Epithelial cell of proximal tubule (primary cell): Measurements from ENCODE around the gene OSR1. TPM values are rescaled to one million over a fixed set of nuclear protein-coding genes. Genes with fewer than 3 reads are reported as not detected.

Experiments used
- DNase-seq: peaks from one replicate; pipeline ENCODE4 v3.0.0-alpha.2; 2011; ENCODE audit warnings: low read depth
- H3K4me3 ChIP-seq: 2 replicates; pipeline ENCODE4 v1.5.1; 2011; ENCODE audit warnings: low read depth, mild to moderate bottlenecking, low read length
- CTCF ChIP-seq: conservative IDR thresholded peaks from 2 replicates; pipeline ENCODE4 v1.5.1; 2012; ENCODE audit warnings: low read depth, mild to moderate bottlenecking, low read length
- total RNA-seq: library from RNA; depleted of rRNA; stranded (reverse); fragments of >200 nt; gene quantifications from 2 replicates; pipeline ENCODE4 v1.2.3, GENCODE V29; 2015

OSR1 gene
- total RNA-seq, 1 donor from 2014 or later = not detected

- peak overlapping the region; percentile 77 for H3K4me3 ChIP-seq
- TF ChIP-seq CTCF = no peak
- no peak for DNase-seq
Observed at GRCh38 chr2:19363474-19363778, 5.0 kb upstream of the OSR1 start.

GRCh38 chr2:19362755-19363473 lies 4.5 kb upstream of the OSR1 start:
- TF ChIP-seq CTCF = peak; percentile 88
- no peak for DNase-seq

GRCh38 chr2:19362094-19362754 lies 3.8 kb upstream of the OSR1 start:
- no peak for TF ChIP-seq CTCF
- DNase-seq = no peak
- peak overlapping the region; percentile 77 for H3K4me3 ChIP-seq

More at GRCh38 chr2:19362755-19363473, 4.5 kb upstream of the OSR1 start:
- peak overlapping the region; percentile 77 for H3K4me3 ChIP-seq

- H3K4me3 ChIP-seq = peak overlapping the region; percentile 77
- DNase-seq = no peak
- TF ChIP-seq CTCF = no peak
Observed at GRCh38 chr2:19361325-19361990, 3.0 kb upstream of the OSR1 start.

- peak overlapping the region; percentile 77 for H3K4me3 ChIP-seq
- no peak for TF ChIP-seq CTCF
- DNase-seq = no peak
Observed at GRCh38 chr2:19360966-19361321, 2.5 kb upstream of the OSR1 start.

- no peak for TF ChIP-seq CTCF
- DNase-seq = no peak
- H3K4me3 ChIP-seq = no peak overlapping the region
Observed at GRCh38 chr2:19360266-19360965, 2.0 kb upstream of the OSR1 start.
